GF-D8 (cell line): ENCODE measurements around the gene CPNE5.

Experiments used
- DNase-seq: peaks from one replicate; lab custom pipeline; 2025; lab: John Stamatoyannopoulos, UW

CPNE5 gene

DNA sequence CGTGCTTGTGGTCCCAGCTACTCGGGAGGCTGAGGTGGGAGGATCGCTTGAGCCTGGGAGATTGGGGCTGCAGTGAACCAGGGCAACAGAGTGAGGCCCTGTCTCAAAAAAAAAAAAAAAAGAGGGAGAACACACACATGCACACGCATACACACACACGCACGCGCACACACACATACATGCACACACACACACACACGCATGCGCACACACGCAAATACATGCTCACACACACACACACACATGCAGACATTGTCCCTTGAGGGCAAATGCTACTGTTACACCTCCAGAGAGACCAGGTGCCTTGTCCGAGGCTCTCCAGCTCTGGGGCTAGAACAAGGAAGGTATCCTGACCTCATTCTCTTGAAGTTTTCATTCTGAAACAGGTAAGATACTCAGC, 77.1 kb downstream of the CPNE5 start:
- DNase-seq, result no peak

DNA sequence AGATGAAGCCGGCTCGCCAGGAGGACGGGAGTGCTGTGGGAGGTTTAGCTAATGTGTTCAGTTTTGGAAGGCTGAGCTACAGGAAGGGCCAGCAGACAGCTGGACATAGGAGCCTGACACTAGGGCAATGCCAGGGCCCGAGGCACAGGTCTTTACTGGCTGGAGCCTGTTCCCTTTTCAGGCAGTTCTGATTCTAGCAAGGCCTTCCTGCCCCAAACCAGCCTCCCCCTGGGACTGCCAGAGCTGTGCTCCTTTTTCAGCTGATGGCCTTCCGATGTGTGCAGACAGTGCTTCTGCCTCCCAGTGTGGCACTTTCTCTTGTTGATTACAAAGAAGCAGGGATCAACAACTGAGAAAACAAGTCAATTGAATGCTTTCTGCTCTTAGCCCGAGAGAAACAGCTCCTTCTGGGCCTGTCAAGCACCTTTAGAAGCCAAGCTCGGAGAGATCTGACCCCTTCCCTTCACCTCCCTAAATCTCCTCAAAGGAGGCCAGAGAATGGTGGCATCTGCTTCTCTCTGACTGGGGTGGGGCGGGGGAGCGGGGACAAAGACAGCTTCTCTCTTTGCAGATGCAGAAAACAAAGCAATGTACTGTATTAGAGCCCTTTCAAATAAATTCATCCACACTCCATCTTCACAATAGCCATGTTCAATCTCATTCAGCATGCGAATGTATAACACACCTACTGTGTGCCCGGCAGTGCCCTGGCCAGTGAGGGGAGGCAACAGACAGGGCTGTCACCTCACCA, 78.4 kb downstream of the CPNE5 start:
- DNase-seq, result no peak

GRCh38 chr6:36759148-36759759, 80.0 kb downstream of the CPNE5 start:
- DNase-seq, result no peak

DNA sequence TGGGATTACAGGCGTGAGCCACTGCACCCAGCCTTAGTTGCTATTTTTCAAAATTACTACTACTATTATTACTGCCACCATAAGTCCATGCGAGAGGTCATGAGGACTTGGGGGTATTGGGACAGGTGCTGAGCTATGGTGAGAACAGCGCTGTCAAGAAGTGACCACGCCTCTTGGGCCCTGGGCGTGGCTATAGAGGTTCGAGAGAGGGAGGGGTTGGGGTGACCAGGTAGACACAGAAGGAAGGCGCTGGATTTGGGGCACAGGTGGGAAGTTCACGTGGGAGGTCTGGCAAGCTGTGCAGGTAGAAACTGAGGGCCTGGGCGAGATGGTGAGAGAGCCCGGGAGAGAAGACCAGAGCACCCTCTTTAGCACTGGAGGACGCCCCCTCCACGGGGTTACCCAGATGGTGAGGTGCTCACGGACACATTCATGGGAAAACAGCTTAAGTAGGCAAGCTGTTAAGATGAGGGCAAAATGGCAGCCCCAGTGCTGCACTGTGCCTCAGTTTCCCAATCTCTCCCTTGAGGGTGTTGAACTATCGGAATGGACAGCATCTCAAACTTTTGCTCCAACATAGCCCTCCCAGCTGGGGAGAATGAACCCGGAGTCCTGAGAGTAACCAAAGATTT, 80.6 kb downstream of the CPNE5 start:
- no peak for DNase-seq

DNA sequence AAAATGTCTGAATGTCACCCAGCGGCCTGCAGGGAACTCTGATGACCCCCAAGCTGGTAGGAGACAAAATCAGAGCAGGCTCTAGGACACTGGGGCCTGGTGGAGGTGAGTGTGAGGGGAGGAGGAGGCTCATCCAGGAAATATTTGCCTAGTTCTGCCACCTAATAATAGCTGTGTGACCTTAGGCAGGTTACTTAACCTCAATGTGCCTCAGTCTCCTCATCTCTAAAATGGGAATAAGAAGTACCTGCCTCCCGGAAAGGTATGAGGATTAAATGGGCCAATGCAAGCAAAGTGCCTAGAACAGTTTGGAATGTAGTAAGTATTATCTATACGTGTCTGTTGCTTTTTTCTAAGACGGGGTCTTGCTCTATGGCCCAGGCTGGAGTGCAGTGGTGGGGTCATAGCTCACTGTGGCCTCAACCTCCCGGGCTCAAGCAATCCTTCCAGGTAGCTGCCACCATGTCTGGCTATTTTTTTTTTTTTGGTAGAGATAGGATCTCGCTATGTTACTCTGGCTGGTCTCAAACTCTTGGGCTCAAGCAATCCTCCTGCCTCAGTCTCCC, 81.2 kb downstream of the CPNE5 start:
- DNase-seq, result no peak

DNA sequence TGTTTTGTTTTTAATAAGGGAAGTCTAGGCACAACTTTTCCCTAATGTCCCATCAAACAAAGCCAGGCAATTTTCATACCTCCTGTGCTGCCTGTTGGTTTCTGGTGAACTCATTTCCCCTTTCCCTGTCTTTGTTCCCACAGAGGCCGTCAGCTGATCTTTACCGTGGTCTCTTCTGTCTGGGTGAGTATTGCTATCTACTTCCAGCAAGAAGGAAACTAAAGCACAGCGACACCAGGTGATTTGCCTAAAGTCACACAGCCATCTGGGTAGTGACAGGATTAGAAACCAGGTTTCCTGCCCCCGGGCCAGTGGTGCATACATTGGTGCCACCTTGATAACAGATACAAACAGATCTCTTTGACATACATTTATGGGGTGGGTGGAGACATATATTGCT, 82.0 kb downstream of the CPNE5 start:
- DNase-seq, result no peak

DNA sequence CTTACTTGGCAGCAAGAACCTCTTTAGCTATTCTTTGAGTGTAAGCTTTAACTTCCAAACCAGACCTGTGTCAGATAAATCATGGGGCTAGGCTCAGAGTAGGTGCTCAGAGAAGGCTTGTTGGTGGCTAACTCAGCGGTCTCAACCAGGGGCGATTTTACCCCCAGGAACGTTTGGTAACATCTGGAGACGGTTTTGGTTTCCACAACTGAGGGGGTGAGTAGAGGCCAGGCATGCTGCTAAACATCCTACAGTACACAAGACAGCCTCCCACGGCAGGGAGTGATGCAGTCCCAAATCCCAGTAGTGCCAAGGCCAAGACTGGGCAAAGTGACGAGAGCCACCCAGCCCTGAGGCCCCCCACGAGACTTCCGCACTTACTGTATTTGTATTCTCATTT, 82.5 kb downstream of the CPNE5 start:
- DNase-seq, result no peak

DNA sequence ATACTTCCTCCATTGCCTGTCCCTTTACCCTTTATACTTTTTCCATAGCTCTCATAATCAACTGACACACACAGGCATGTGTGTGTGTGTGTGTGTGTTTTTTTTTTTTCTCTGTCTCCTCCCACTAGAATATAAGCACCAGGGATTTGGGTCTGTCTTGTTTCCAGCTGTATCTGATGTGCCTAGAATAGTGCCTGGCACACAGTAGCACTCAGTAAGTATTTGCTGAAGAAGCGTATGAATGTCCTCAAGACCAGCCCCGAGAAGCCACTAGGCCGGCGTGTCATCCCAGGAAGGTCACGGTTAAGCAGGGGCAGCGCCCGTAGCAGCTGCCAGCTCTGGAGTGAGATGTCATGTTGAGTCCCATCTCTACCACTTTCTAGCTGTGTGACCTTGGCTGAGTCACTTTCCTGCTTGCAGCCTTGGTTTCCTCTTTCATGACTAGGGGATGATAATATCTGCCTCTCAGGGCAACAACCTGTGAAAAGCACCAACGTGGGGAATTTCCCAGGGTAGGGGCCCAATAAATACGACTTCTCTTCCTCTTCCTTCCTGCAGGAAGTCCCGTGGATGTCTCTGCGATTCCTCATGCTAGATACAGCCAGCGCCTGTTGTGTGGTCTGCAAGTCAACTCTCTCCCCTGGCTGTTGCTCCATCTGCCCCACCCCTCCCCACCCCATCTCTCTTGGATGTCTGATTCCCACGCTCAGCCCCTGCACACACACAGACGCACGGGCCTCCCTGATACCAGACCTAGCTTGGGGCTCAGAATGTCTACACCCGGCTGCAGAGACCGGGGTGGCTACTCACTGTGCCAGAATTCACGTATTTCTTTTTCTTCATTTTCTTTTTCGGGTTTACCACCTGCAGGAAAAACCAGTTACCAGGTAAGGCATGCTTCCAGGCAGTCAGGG, 83.6 kb downstream of the CPNE5 start:
- DNase-seq, result peak; percentile 67

- DNase-seq, result no peak
Measured at GRCh38 chr6:36754582-36755434, 84.4 kb downstream of the CPNE5 start.

- no peak for DNase-seq
Measured at GRCh38 chr6:36753671-36754405, 85.4 kb downstream of the CPNE5 start.

- DNase-seq, result no peak
Measured at GRCh38 chr6:36752886-36753506, 86.2 kb downstream of the CPNE5 start.

- DNase-seq, result no peak
Measured at GRCh38 chr6:36752187-36752885, 86.9 kb downstream of the CPNE5 start.

DNA sequence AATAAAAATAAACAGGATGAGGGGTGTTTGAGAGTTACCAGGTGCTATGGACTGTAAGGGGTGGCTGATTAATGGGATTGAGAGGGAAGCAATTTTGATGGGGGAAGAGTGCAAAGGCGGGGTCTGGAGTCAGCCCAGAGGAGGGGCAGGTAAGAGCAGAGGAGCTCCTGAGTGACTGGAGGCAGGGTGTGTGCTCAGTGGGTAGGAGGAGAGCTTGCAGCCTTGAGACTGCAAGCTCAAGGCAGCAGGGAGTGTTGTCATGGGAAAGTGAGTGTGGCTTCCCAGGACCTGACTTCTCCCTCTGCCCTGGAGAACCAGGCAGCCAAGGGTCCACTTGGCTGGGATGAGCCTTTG, 87.4 kb downstream of the CPNE5 start:
- DNase-seq, result no peak

DNA sequence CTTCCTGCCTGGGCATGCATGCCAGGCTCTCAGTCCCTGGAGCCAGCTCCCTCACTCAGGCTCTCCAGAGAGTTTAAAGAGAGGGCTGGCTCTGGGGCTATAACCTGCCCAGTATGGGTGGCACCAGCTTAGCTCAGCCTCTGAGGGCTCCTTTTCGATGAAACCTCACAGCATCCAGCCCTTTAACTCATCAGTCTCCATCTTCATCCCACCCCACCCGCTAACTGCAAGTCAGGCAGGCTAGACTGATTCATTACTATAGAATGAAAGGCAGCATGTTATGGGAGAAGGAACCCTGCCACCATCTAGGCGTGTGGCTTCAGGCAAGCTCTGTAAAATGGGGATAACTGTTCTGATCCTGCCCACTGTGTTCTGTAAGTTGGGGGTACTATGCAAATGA, 88.2 kb downstream of the CPNE5 start:
- DNase-seq, result no peak

DNA sequence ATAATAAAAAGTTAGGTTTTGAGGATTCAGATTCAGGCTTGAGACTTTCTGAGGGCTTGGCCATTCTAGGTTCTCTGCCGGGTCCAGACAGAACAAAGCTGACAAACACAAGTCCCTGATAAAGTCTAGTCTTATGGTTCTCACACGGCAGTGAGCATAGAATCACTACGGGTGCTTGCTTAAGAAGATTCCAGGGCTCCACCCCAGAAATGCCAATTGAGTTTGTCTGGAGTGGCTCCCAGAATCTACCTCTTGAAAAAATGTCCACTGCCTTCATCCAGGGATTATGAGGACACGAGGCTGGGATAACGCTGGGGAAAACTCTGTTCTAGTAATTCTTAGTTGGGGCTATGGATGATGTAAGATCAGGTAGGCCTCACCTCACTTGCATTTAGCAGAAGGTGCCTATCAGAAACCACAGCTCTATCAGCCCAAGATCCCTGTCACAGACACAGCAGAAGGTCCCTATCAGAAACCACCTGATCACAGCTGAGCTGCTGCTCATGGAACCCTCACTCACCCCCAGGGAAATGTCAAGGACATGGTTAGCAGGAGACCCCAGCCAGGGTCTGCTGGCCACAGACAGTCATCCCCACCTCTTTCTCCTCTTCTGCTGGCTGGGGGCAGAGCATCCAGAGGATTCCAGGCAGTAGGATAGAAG, 89.3 kb downstream of the CPNE5 start:
- no peak for DNase-seq

GRCh38 chr6:36746251-36746650, 93.0 kb downstream of the CPNE5 start:
- DNase-seq, result no peak

DNA sequence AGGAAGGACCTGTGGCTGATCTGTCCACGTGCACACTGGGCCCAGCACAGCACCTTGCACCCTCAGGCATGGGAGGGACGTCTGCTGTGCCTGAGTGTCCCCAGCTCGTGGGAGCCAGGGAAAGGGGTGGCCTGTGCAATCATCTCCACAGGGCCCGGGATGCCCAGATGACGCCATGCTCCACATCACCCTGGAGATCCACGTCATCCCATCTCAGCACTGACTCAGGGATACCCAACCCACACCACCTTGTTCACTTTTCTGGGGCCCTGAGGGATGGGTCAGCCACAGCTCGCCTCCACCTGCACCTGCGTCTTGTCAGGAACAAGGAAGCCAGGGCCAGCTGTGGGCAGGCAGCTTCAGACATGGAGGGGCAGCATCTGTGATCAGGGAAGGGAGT, 93.4 kb downstream of the CPNE5 start:
- DNase-seq, result no peak

DNA sequence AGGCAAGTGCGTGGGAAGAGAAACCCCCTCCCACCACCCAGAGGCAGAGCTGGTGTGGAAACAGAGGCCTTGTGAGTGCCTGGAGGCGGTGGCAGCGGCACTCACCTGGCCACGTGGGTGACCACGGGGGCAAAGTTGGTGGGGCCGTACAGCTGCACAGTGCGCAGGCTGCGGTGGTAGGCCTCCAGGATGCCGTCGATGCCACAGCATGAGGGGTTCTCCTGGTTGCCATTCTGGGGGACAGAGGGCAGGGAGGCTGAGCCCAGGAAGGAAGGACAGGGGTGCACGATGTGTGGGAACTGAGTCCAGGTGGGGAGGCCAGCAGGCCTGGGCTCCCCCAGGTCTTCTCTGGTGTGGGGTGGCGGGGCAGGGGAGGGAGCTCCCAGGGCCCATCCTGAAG, 94.0 kb downstream of the CPNE5 start:
- no peak for DNase-seq

- no peak for DNase-seq
Measured at GRCh38 chr6:36744304-36744673, 95.0 kb downstream of the CPNE5 start.
